GM18498 (cell line): ENCODE results near the gene C4BPA.

Source experiments
- ATAC-seq: cut with Tn5 transposase; IDR thresholded peaks from one replicate; pipeline ENCODE4 v1.9.1; 2021; ENCODE audit warnings: mild to moderate bottlenecking, moderate library complexity; ENCODE audit not compliant: unreplicated experiment

Gene C4BPA

DNA sequence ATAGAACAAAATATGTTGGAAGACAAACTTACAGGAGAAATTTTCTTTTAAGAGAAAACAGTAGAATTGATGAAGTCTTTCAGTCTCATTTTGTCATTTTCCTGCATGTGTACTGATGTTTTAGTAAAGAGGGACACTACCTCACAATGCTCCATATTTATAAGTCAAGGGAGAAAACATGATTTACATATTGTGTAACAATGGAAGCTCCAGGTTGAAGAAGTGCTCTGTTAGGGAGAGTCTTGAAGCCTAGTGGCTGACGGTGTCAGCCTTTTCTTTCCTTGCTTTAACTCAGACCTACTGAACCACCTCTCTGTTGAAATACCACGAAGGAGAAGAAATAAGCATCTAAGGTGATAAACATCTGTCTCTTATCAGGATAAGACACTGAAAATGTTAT, 75.0 kb downstream of the C4BPA start:
- ATAC-seq, result no peak

GRCh38 chr1:207181847-207182246, 77.8 kb downstream of the C4BPA start:
- no peak for ATAC-seq

DNA sequence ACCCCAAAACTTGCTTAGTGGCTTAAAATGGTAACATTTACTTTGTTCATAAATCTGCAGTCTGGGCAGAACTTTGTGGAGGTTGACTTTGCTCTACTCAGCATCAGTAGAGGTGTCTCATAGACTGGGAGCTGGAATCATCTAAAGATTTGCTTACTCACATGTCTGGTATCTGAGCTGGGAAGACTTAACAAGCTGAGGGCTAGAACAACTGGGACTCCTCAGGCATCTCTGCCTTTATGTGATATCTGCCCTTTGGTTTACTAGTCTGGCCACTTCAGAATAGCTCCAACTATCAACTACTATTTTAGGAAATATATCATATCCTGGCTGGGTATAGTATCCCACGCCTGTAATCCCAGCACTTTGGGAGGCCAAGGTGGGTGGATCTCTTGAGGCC, 82.5 kb downstream of the C4BPA start:
- ATAC-seq, result no peak

DNA sequence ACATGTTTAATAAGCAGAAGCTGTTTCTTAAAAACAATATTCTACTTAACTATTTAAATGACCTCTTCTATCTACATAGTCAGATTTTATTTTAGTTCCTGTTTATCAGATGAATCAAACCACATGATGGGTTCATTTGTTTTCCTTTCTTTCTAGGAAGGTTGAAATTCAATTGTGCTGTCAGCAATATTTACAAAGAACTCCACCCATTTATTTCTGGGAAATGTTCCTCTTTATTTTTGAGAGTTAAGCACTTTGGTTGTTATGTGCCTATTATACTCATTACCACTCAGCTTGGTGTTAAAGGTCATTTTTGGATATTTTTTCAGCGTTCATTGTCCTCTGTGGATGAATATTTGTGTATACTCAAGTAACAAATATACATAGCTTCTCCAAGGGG, 84.9 kb downstream of the C4BPA start:
- ATAC-seq, result no peak

DNA sequence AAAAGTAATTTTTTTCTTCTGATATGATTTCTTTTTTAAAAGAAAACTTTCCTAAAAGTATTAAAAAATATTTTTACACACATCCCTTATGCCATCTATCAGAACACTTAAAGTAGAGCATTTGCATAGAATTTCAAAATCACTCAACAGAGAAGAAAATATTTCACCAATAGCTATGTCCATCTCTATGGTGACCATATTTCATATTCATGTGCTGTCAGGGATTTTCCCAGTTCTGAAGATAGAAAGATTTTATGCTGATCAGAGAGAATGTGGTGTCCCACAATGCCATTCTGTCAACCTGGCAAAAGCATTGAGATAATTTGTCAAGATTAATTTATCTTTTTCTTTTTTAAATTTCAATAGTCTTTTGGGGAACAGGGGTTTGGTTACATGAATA, 87.0 kb downstream of the C4BPA start:
- ATAC-seq, result no peak

- ATAC-seq, result no peak
Measured at GRCh38 chr1:207191776-207192175, 87.7 kb downstream of the C4BPA start.

DNA sequence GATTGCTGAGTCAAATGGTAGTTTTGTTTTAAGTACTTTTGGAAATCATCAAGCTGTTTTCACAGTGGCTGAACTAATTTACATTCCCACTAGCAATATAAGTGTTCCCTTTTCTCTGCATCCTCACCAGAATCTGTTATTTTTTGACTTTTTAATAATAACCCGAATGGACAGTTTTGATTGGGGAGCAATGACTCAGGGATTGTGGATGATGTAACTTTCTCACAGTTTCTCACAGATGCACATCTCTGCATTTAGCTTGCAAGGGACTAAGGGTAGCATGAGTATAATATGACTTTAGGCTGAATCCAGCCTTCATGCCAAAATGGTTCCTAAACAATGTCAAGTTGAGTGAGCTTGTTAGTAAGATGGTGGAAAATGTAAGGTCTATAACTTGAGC, 90.2 kb downstream of the C4BPA start:
- no peak for ATAC-seq
